Neural cell (in vitro differentiated cells): ENCODE data around the gene RPL7L1. TPM values are rescaled to one million over a fixed set of nuclear protein-coding genes. Genes with fewer than 3 reads are reported as not detected.
"Not testable (repeated sequence)": the region's sequence is repeated elsewhere in the genome, so short reads cannot be mapped to it uniquely, and the experiment has no call there.

Experiments
- H2AFZ ChIP-seq: fragments of 200-600, 300-800 bp; sonication (generic), shearing (Covaris generic); 2 replicates; pipeline ENCODE4 v1.6.0; 2014; ENCODE audit warnings: low read depth, mild to moderate bottlenecking, antibody characterized with exemption, low read length, moderate library complexity
- H3F3A ChIP-seq: fragments of 200-600 bp; shearing (Covaris generic); 2 replicates; pipeline ENCODE4 v1.6.1; 2016; ENCODE audit warnings: mild to moderate bottlenecking, moderate library complexity, mixed read lengths, antibody characterized with exemption, low read length; ENCODE audit not compliant: insufficient read depth, poor library complexity, severe bottlenecking
- H3K27ac ChIP-seq: fragments of 200-600, 300-800 bp; sonication (generic), shearing (Covaris generic); 2 replicates; pipeline ENCODE4 v1.5.1; 2014; ENCODE audit warnings: mild to moderate bottlenecking, low read length, moderate library complexity
- H3K27me3 ChIP-seq: fragments of 300-800, 200-600 bp; sonication (generic), shearing (Covaris generic); 2 replicates; pipeline ENCODE4 v1.6.0; 2014; ENCODE audit warnings: mild to moderate bottlenecking, low read depth, low read length, moderate library complexity; ENCODE audit not compliant: insufficient read depth
- H3K36me3 ChIP-seq: fragments of 300-800, 200-600 bp; sonication (generic), shearing (Covaris generic); 2 replicates; pipeline ENCODE4 v1.5.1; 2014; ENCODE audit warnings: mild to moderate bottlenecking, antibody characterized with exemption, low read length, moderate library complexity; ENCODE audit not compliant: insufficient read depth
- H3K4me2 ChIP-seq: fragments of 300-800, 200-600 bp; sonication (generic), shearing (Covaris generic); 2 replicates; pipeline ENCODE4 v1.6.0; 2014; ENCODE audit warnings: mild to moderate bottlenecking, low read length
- H3K4me3 ChIP-seq: fragments of 300-800, 200-600 bp; sonication (generic), shearing (Covaris generic); 2 replicates; pipeline ENCODE4 v1.5.1; 2014; ENCODE audit warnings: mild to moderate bottlenecking, low read length, moderate library complexity
- H3K79me2 ChIP-seq: fragments of 200-600 bp; shearing (Covaris generic); replicated peaks from 2 replicates; pipeline ENCODE4 v1.6.0; 2014; ENCODE audit warnings: mild to moderate bottlenecking, low read length, moderate library complexity; ENCODE audit not compliant: insufficient read depth
- H3K9ac ChIP-seq: fragments of 300-800, 200-600 bp; sonication (generic), shearing (Covaris generic); 2 replicates; pipeline ENCODE4 v1.6.1; 2016; ENCODE audit warnings: mild to moderate bottlenecking, low read length, mixed read lengths
- H3K9me2 ChIP-seq: fragments of 200-600 bp; shearing (Covaris generic); 2 replicates; pipeline ENCODE4 v1.6.1; 2016; ENCODE audit warnings: mild to moderate bottlenecking, low read length, mixed read lengths; ENCODE audit not compliant: insufficient read depth
- H3K9me3 ChIP-seq: fragments of 200-600, 300-800 bp; sonication (generic), shearing (Covaris generic); 2 replicates; pipeline ENCODE4 v1.6.1; 2016; ENCODE audit warnings: mild to moderate bottlenecking, mixed run types, low read length, moderate library complexity, mixed read lengths
- H4K20me1 ChIP-seq: fragments of 200-600 bp; shearing (Covaris generic); 2 replicates; pipeline ENCODE4 v1.6.1; 2016; ENCODE audit warnings: mild to moderate bottlenecking, mixed run types; ENCODE audit not compliant: insufficient read depth
- CTCF ChIP-seq: fragments of 450-650 bp; IDR thresholded peaks from 2 replicates; pipeline ENCODE4 v1.5.1; 2014; ENCODE audit warnings: antibody characterized with exemption, mild to moderate bottlenecking, moderate library complexity; ENCODE audit not compliant: poor library complexity, severe bottlenecking
- EP300 ChIP-seq: fragments of 450-650 bp; conservative IDR thresholded peaks from 2 replicates; pipeline ENCODE4 v1.6.1; 2014; ENCODE audit warnings: antibody characterized with exemption, mild to moderate bottlenecking, moderate library complexity; ENCODE audit not compliant: poor library complexity, severe bottlenecking
- EZH2 ChIP-seq: fragments of 200-600, 300-800 bp; shearing (Covaris generic), sonication (generic); IDR thresholded peaks from 2 replicates; pipeline ENCODE4 v1.6.1; 2014; ENCODE audit warnings: antibody characterized with exemption, low read length, borderline replicate concordance, mild to moderate bottlenecking; ENCODE audit not compliant: insufficient read depth, poor library complexity, severe bottlenecking
- MXI1 ChIP-seq: fragments of 450-650 bp; conservative IDR thresholded peaks from 2 replicates; pipeline ENCODE4 v1.6.1; 2014; ENCODE audit warnings: antibody characterized with exemption, mild to moderate bottlenecking; ENCODE audit not compliant: poor library complexity, severe bottlenecking
- POLR2AphosphoS5 ChIP-seq: IDR thresholded peaks from 2 replicates; pipeline ENCODE4 v1.6.1; 2012
- RAD21 ChIP-seq: fragments of 450-650 bp; conservative IDR thresholded peaks from 2 replicates; pipeline ENCODE4 v1.6.1; 2014; ENCODE audit warnings: antibody characterized with exemption, mild to moderate bottlenecking, moderate library complexity
- REST ChIP-seq: IDR thresholded peaks from 2 replicates; pipeline ENCODE4 v1.6.1; 2012; ENCODE audit warnings: borderline replicate concordance
- SMC3 ChIP-seq: fragments of 450-650 bp; conservative IDR thresholded peaks from 2 replicates; pipeline ENCODE4 v1.6.1; 2014; ENCODE audit warnings: antibody characterized with exemption, mild to moderate bottlenecking, moderate library complexity; ENCODE audit not compliant: poor library complexity
- TAF1 ChIP-seq: IDR thresholded peaks from 2 replicates; pipeline ENCODE4 v1.6.1; 2012; ENCODE audit warnings: low read depth
- polyA plus RNA-seq: library from polyadenylated mRNA; depleted of rRNA; stranded (reverse); fragments of >200 nt; gene quantifications from 2 replicates; pipeline ENCODE4 v1.2.3, GENCODE V29; 2014

Gene RPL7L1
- polyA plus RNA-seq, 1 donor from 2014 or later: 88.5 TPM

GRCh38 chr6:42899871-42900270 is 20.5 kb downstream of the RPL7L1 start:
- no peaks in the 10 kb centered on the region for H3K9me3 ChIP-seq
- H3K9ac ChIP-seq: no peak overlapping the region
- no peaks in the 10 kb centered on the region for H3F3A ChIP-seq
- H3K27ac ChIP-seq: no peak overlapping the region
- no peak overlapping the region for H3K4me3 ChIP-seq
- H3K36me3 ChIP-seq: no peaks in the 10 kb centered on the region
- TF ChIP-seq POLR2AphosphoS5 (no peak), EP300 (no peak), MXI1 (no peak), RAD21 (no peak), REST (no peak), EZH2 (no peak), TAF1 (no peak), SMC3 (no peak), CTCF (no peak)
- H3K79me2 ChIP-seq: no peaks in the 10 kb centered on the region
- no peak overlapping the region for H3K4me2 ChIP-seq
- H2AFZ ChIP-seq: no peak overlapping the region
- no peaks in the 10 kb centered on the region for H3K9me2 ChIP-seq
- no peaks in the 10 kb centered on the region for H3K27me3 ChIP-seq
- H4K20me1 ChIP-seq: no peaks in the 10 kb centered on the region

- Histone ChIP-seq H3K4me2 (no peak overlapping the region), H3K9me3 (no peaks in the 10 kb centered on the region), H3K27me3 (no peaks in the 10 kb centered on the region), H3K4me3 (peak overlapping the region; percentile 22), H4K20me1 (no peaks in the 10 kb centered on the region), H3F3A (no peaks in the 10 kb centered on the region), H3K9me2 (no peaks in the 10 kb centered on the region), H2AFZ (no peak overlapping the region), H3K27ac (no peak overlapping the region), H3K79me2 (no peaks in the 10 kb centered on the region), H3K9ac (peak overlapping the region; percentile 9), H3K36me3 (no peaks in the 10 kb centered on the region)
- peak; percentile 32 for TF ChIP-seq MXI1
- peak; percentile 89 for TF ChIP-seq SMC3
- TF ChIP-seq RAD21: peak; percentile 94
- TF ChIP-seq CTCF: peak; percentile 96
- TF ChIP-seq EZH2: no peak
Observed at GRCh38 chr6:42901538-42901957, 22.1 kb downstream of the RPL7L1 start.

- H3K9me3 ChIP-seq, H3F3A ChIP-seq, H3K27ac ChIP-seq, H2AFZ ChIP-seq, H4K20me1 ChIP-seq, H3K9me2 ChIP-seq, H3K9ac ChIP-seq, H3K4me2 ChIP-seq, H3K4me3 ChIP-seq, H3K79me2 ChIP-seq, H3K27me3 ChIP-seq, H3K36me3 ChIP-seq: not testable (repeated sequence)
Observed at GRCh38 chr6:42902429-42903263, 23.2 kb downstream of the RPL7L1 start.
